Loucy (cell line): ENCODE data around the gene RAB31.
"Not testable (repeated sequence)": the region's sequence is repeated elsewhere in the genome, so short reads cannot be mapped to it uniquely, and the experiment has no call there.

ENCODE experiments used
- H2AFZ ChIP-seq: fragments of 200-600 bp; sonication (generic); 2 replicates; pipeline ENCODE4 v1.6.0; 2016; ENCODE audit warnings: antibody characterized with exemption, mild to moderate bottlenecking, low read length, moderate library complexity
- H3F3A ChIP-seq: fragments of 200-600 bp; 2 replicates; pipeline ENCODE4 v1.6.0; 2016; ENCODE audit warnings: antibody characterized with exemption, low read depth, mild to moderate bottlenecking
- H3K27me3 ChIP-seq: fragments of 200-600 bp; sonication (generic); 2 replicates; pipeline ENCODE4 v1.6.1; 2014; ENCODE audit warnings: low read length, mild to moderate bottlenecking; ENCODE audit not compliant: insufficient read depth, poor library complexity, severe bottlenecking
- H3K36me3 ChIP-seq: fragments of 200-600 bp; sonication (generic); 2 replicates; pipeline ENCODE4 v1.6.1; 2016; ENCODE audit warnings: low read length; ENCODE audit not compliant: insufficient read depth
- H3K4me1 ChIP-seq: fragments of 200-600 bp; sonication (generic); 2 replicates; pipeline ENCODE4 v1.5.1; 2014; ENCODE audit warnings: low read length, mild to moderate bottlenecking; ENCODE audit not compliant: insufficient read depth, poor library complexity, severe bottlenecking
- H3K4me2 ChIP-seq: fragments of 200-600 bp; sonication (generic); 2 replicates; pipeline ENCODE4 v1.6.0; 2014; ENCODE audit warnings: antibody characterized with exemption, low read length, low read depth, mild to moderate bottlenecking; ENCODE audit not compliant: poor library complexity, severe bottlenecking
- H3K4me3 ChIP-seq: fragments of 200-600 bp; sonication (generic); 2 replicates; pipeline ENCODE4 v1.5.1; 2014; ENCODE audit warnings: low read length, mild to moderate bottlenecking, mixed read lengths; ENCODE audit not compliant: poor library complexity, severe bottlenecking
- H3K79me2 ChIP-seq: fragments of 200-600 bp; sonication (generic); 2 replicates; pipeline ENCODE4 v1.6.1; 2014; ENCODE audit warnings: low read length; ENCODE audit not compliant: insufficient read depth
- H3K9ac ChIP-seq: fragments of 200-600 bp; sonication (generic); 2 replicates; pipeline ENCODE4 v1.6.0; 2014; ENCODE audit warnings: mild to moderate bottlenecking, low read depth, low read length, moderate library complexity; ENCODE audit not compliant: poor library complexity, severe bottlenecking
- H3K9me2 ChIP-seq: fragments of 200-600 bp; sonication (generic); replicated peaks from 2 replicates; pipeline ENCODE4 v1.6.1; 2016; ENCODE audit warnings: low read depth, low read length, mixed read lengths
- H3K9me3 ChIP-seq: fragments of 200-600 bp; sonication (generic); 2 replicates; pipeline ENCODE4 v1.6.1; 2014; ENCODE audit warnings: mild to moderate bottlenecking, antibody characterized with exemption, low read length, low read depth; ENCODE audit not compliant: insufficient read depth
- H4K20me1 ChIP-seq: fragments of 200-600 bp; sonication (generic); 2 replicates; pipeline ENCODE4 v1.6.0; 2014; ENCODE audit warnings: antibody characterized with exemption, low read length, mild to moderate bottlenecking; ENCODE audit not compliant: insufficient read depth, poor library complexity, severe bottlenecking
- CTCF ChIP-seq: fragments of 200-600 bp; sonication (generic); conservative IDR thresholded peaks from 2 replicates; pipeline ENCODE4 v1.5.1; 2014; ENCODE audit warnings: mild to moderate bottlenecking, antibody characterized with exemption, low read length
- EZH2phosphoT487 ChIP-seq: fragments of 200-600 bp; IDR thresholded peaks from 2 replicates; pipeline ENCODE4 v1.6.1; 2018; ENCODE audit warnings: antibody characterized with exemption, mild to moderate bottlenecking, moderate library complexity, borderline replicate concordance

The RAB31 gene

DNA sequence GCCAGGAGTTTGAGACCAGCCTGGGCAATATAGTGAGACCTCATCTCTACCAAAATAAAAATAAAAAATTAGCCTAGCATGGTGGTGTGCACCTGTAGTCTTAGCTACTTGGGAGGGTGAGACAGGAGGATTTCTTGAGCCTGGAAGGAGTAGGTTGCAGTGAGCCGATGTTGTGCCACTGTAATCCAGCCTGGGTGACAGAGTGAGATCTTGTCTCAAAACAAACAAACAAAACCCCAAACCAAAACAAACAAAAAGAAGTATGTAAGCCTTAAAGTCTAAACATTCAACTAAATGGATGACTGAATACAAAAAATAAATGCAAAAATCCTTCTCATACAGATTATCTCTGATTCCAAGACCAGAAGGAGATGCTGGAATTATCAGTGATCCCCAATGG lies 58.6 kb downstream of the RAB31 start:
- no peaks in the 10 kb centered on the region for H3K27me3 ChIP-seq
- no peaks in the 10 kb centered on the region for H3K9me3 ChIP-seq
- H3K4me3 ChIP-seq: no peak overlapping the region
- no peak overlapping the region for H3K4me2 ChIP-seq
- TF ChIP-seq CTCF (no peak), EZH2phosphoT487 (no peak)
- no peaks in the 10 kb centered on the region for H4K20me1 ChIP-seq
- no peak overlapping the region for H2AFZ ChIP-seq
- no peaks in the 10 kb centered on the region for H3K9me2 ChIP-seq
- no peaks in the 10 kb centered on the region for H3F3A ChIP-seq
- H3K36me3 ChIP-seq: no peaks in the 10 kb centered on the region
- H3K4me1 ChIP-seq: no peaks in the 10 kb centered on the region
- H3K9ac ChIP-seq: no peak overlapping the region
- H3K79me2 ChIP-seq: no peaks in the 10 kb centered on the region

DNA sequence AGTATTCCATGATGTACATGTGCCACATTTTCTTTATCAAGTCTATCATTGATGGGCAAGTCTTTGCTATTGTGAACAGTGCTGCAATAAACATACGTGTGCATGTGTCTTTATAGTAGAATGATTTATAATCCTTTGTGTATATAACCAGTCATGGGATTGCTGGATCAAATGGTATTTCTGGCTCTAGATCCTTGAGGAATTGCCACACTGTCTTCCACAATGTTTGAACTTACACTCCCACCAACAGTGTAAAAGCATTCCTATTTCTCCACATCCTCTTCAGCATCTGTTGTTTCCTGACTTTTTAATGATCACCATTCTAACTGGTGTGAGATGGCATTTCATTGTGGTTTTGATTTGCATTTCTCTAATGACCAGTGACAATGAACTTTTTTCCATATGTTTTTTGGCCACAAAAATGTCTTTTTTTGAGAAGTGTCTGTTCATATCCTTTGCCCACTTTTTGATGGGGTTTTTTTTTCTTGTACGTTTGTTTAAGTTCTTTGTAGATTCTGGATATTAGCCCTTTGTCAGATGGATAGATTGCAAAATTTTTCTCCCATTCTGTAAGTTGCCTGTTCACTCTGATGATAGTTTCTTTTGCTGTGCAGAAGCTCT lies 60.1 kb downstream of the RAB31 start:
- not testable (repeated sequence) for H4K20me1 ChIP-seq, H3K27me3 ChIP-seq, H3K4me3 ChIP-seq, H3K4me1 ChIP-seq, H3K4me2 ChIP-seq, H2AFZ ChIP-seq, H3F3A ChIP-seq, H3K9ac ChIP-seq, H3K79me2 ChIP-seq, H3K36me3 ChIP-seq, H3K9me2 ChIP-seq, H3K9me3 ChIP-seq

DNA sequence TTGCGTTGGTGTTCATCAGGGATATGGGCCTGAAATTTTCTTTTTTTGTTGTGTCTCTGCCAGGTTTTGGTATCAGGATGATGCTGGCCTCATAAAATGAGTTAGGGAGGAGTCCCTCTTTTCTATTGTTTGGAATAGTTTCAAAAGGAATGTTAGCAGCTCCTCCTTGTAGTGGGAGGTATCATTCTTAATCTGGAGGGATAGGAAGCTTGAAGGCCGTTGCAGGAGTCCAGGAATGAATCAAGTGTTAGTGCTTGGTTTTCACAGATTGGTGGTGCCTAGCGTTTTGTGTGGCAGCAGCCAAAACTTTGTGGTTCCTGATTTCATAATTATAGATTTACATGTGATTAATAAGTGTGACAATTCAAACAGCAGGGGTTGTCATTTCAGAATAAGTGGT lies 62.0 kb downstream of the RAB31 start:
- H3K9ac ChIP-seq, H3K4me3 ChIP-seq: not testable (repeated sequence)

DNA sequence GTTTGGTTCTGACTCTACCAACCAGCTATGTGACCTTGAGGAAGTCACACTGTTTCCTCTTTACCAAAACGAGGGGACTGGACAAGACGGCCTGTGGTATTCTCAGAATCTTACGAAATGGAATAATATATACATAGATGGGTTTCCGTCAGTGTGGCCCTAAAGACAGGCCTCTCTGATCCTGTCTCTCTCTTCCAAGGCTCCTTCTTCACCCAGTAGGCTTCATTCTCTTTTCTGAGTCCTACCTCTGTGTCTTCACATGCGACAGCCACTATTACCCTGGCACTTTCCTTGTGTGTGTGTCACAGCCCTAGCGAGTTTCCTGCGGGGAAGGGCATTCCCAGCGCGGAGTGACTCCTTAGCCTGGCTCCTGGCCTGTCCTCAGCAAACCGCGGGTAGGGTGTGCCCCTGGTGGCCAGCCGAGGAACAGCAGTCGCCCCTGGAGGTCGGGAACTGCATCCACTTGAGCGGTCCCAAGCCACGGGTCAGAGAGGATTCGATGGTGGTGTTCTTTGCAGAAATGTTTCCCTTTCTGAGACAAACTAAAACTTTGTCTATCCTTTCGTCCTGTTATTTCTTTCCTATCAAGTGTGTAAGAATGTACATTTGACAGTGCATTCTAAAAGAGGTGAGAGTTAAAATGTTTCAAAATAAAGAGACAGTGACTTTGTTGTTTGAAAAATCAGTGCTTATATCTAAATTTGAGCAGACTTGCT lies 63.3 kb downstream of the RAB31 start:
- H3K36me3 ChIP-seq: no peaks in the 10 kb centered on the region
- no peak overlapping the region for H3K4me3 ChIP-seq
- no peak overlapping the region for H3K4me2 ChIP-seq
- no peaks in the 10 kb centered on the region for H3K9me3 ChIP-seq
- no peak overlapping the region for H3K9ac ChIP-seq
- H3F3A ChIP-seq: no peaks in the 10 kb centered on the region
- no peak for TF ChIP-seq EZH2phosphoT487
- peak; percentile 81 for TF ChIP-seq CTCF
- H3K27me3 ChIP-seq: no peaks in the 10 kb centered on the region
- H3K79me2 ChIP-seq: no peaks in the 10 kb centered on the region
- H3K9me2 ChIP-seq: no peaks in the 10 kb centered on the region
- H3K4me1 ChIP-seq: no peaks in the 10 kb centered on the region
- no peaks in the 10 kb centered on the region for H4K20me1 ChIP-seq
- no peak overlapping the region for H2AFZ ChIP-seq

More for the DNA sequence above, 62.0 kb downstream of the RAB31 start:
- H3K79me2 ChIP-seq, H3K4me2 ChIP-seq, H3F3A ChIP-seq, H3K9me2 ChIP-seq, H4K20me1 ChIP-seq, H3K36me3 ChIP-seq, H3K9me3 ChIP-seq, H2AFZ ChIP-seq, H3K27me3 ChIP-seq, H3K4me1 ChIP-seq: not testable (repeated sequence)
